ENCODE measurements around the gene C11orf91.

GRCh38 chr11:33674035-33674814, 26.4 kb downstream of the C11orf91 start:
- TF ChIP-seq CTCF (conservative IDR thresholded peaks at IDR 0.05) (no peak), ZFX (IDR thresholded peaks at IDR 0.05) (no peak)

Data from C4-2B (cell line).